Thyroid gland (tissue), 4 donors: ENCODE results near the gene POLR3B. TPM values are rescaled to one million over a fixed set of nuclear protein-coding genes. Genes with fewer than 3 reads are reported as not detected.

Source experiments
- DNase-seq, 2 donors: peaks; one replicate each; pipeline ENCODE4 v3.0.0-alpha.2; 2019
- H3K27ac ChIP-seq, 3 donors: fragments of 200-600 bp; sonication (generic); 1 replicate in 2 of 3; 2 replicates in 1 of 3; pipeline ENCODE4 v1.5.1; 2016 to 2019; ENCODE audit warnings: mild to moderate bottlenecking in 1 of 3, moderate library complexity in 1 of 3
- H3K27me3 ChIP-seq: fragments of 200-600 bp; sonication (generic); one replicate; pipeline ENCODE4 v1.5.1; 2019
- H3K36me3 ChIP-seq, 2 donors: fragments of 200-600 bp; sonication (generic); one replicate each; pipeline ENCODE4 v1.5.1; 2016 to 2019
- H3K4me1 ChIP-seq, 2 donors: fragments of 200-600 bp; sonication (generic); one replicate each; pipeline ENCODE4 v1.5.1; 2017 to 2019
- H3K4me3 ChIP-seq, 3 donors: fragments of 200-600 bp; sonication (generic); replicated peaks in 1 of 3; 1 replicate in 2 of 3; 2 replicates in 1 of 3; pipeline ENCODE4 v1.5.1; 2016; ENCODE audit warnings: mild to moderate bottlenecking in 1 of 3
- H3K9me3 ChIP-seq: fragments of 200-600 bp; sonication (generic); one replicate; pipeline ENCODE4 v1.5.1; 2017
- POLR2A ChIP-seq, 2 donors: fragments of 450-650 bp; IDR thresholded peaks; one replicate each; pipeline ENCODE4 v1.6.1; 2017; ENCODE audit warnings: antibody characterized with exemption in 2 of 2, mild to moderate bottlenecking in 2 of 2, moderate library complexity in 1 of 2
- WGBS, 2 donors: methylation state at CpG; one replicate each; pipeline ENCODE4 v1.1.5; 2017; 5-methylcytosine and 5-hydroxymethylcytosine counted together
- intact Hi-C: fragments of 100-400 bp; cut with DNase I; formaldehyde crosslinking; loops from one replicate; pipeline ENCODE4 v1.15.1; 2023
- total RNA-seq, 4 donors: library from RNA; depleted of rRNA; stranded (reverse); fragments of >200 nt; gene quantifications; one replicate each; pipeline ENCODE4 v1.2.3, GENCODE V29; 2016
- TF ChIP-seq, protein P1 (sequence below), 6 experiments: fragments of 200-600 bp in 3 of 6; fragments of 450-650 bp in 3 of 6; sonication (generic) in 3 of 6; IDR thresholded peaks; one replicate each; pipeline ENCODE4 v1.5.1; 2016 to 2019; ENCODE audit warnings: antibody characterized with exemption in 6 of 6, mild to moderate bottlenecking in 2 of 6, inconsistent platforms in 1 of 6, moderate library complexity in 1 of 6

The POLR3B gene
- total RNA-seq, 4 donors from 2014 or later: 6.0 to 13.8 (median 12.0) TPM

DNA sequence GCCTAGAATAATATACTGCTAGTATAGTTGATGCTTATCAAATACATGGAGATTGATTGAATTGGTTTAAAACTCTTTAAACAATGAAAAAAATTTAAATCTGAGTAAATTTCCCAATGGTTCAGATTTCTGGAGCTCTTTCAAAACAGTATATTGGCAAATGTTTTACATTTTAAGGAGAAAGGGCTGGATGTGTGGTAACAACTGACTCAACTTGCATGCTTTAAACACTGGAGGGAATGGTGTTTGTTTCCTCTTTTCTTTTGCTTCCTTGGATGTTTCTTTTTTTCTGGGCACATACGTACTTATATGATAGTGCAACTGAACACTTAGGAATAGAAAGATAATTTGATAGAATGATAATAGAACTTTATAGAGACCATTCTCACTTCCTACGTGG lies 151.4 kb downstream of the POLR3B start:
- peaks cover 0 to 5% of the 10 kb centered on the region in 2 donors for H3K4me1 ChIP-seq
- 94 to 95% methylated on average over 2 of the region's 2 CpGs for WGBS, 2 donors
- H3K4me3 ChIP-seq: no peak overlapping the region
- H3K27ac ChIP-seq: no peak overlapping the region
- TF ChIP-seq, protein P1, sequence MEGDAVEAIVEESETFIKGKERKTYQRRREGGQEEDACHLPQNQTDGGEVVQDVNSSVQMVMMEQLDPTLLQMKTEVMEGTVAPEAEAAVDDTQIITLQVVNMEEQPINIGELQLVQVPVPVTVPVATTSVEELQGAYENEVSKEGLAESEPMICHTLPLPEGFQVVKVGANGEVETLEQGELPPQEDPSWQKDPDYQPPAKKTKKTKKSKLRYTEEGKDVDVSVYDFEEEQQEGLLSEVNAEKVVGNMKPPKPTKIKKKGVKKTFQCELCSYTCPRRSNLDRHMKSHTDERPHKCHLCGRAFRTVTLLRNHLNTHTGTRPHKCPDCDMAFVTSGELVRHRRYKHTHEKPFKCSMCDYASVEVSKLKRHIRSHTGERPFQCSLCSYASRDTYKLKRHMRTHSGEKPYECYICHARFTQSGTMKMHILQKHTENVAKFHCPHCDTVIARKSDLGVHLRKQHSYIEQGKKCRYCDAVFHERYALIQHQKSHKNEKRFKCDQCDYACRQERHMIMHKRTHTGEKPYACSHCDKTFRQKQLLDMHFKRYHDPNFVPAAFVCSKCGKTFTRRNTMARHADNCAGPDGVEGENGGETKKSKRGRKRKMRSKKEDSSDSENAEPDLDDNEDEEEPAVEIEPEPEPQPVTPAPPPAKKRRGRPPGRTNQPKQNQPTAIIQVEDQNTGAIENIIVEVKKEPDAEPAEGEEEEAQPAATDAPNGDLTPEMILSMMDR (IDR thresholded peaks at IDR 0.05): no peak
- no peak for TF ChIP-seq POLR2A (IDR thresholded peaks at IDR 0.05)
- H3K36me3 ChIP-seq: peaks cover 0 to 2% of the 10 kb centered on the region in 2 donors
- no peaks in the 10 kb centered on the region for H3K9me3 ChIP-seq
- no peaks in the 10 kb centered on the region for H3K27me3 ChIP-seq
- no peak for DNase-seq
- intact Hi-C loops: no loop called here

DNA sequence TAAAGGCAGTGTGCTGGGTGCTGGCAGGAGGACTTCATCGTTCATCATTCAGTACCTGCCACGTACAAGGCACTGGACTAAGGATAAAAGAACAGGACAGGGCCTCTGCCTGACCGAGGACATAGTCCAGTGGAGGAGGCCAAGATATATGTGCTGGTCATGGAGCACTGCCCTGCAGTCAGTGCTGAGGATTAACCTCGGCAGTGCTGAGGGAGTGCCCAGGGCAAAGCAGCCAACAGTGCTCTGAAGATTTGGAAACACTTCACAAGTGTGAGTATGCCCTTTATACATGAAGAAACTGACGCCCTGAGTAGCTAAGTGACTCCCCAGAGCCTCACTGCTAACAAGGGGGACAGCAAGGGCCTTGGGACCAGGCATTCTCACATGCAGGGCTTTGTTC lies 153.8 kb downstream of the POLR3B start:
- Histone ChIP-seq H3K27me3 (no peaks in the 10 kb centered on the region), H3K36me3 (no peaks in the 10 kb centered on the region), H3K9me3 (no peaks in the 10 kb centered on the region), H3K4me3 (no peak overlapping the region), H3K27ac (no peak overlapping the region), H3K4me1 (no peaks in the 10 kb centered on the region)
- intact Hi-C loops: no loop called here
- TF ChIP-seq, protein P1 (IDR thresholded peaks at IDR 0.05): no peak
- TF ChIP-seq POLR2A (IDR thresholded peaks at IDR 0.05): no peak
- 67 to 85% methylated on average over 3 to 5 of the region's 5 CpGs for WGBS, 2 donors
- DNase-seq: no peak

DNA sequence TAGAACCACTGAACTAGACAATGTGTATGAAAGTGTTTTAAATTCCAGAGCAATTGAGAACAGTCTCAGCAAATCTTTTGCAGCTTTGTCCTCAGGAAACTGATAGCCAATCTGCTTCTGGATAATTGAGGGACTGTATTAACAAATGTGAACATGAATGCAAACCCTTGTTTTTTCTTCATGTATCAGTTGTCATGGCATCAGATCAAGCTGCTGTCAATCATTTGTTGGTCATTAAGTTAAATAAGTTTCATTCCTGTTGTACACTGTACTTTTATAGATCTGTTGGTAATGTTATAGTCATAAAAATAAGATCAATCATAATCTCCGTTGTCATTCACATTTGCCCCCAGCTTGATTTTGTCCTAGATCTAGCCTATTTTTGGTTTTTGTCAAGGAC lies 159.8 kb downstream of the POLR3B start:
- DNase-seq: no peak
- Histone ChIP-seq H3K36me3 (no peaks in the 10 kb centered on the region), H3K4me3 (no peak overlapping the region), H3K4me1 (no peaks in the 10 kb centered on the region), H3K9me3 (no peaks in the 10 kb centered on the region), H3K27me3 (no peaks in the 10 kb centered on the region), H3K27ac (no peak overlapping the region)
- WGBS, 2 donors: 87 to 97% methylated on average over 1 of the region's 1 CpG
- intact Hi-C loops: no loop called here
- TF ChIP-seq POLR2A (IDR thresholded peaks at IDR 0.05): no peak
- TF ChIP-seq, protein P1 (IDR thresholded peaks at IDR 0.05): no peak

DNA sequence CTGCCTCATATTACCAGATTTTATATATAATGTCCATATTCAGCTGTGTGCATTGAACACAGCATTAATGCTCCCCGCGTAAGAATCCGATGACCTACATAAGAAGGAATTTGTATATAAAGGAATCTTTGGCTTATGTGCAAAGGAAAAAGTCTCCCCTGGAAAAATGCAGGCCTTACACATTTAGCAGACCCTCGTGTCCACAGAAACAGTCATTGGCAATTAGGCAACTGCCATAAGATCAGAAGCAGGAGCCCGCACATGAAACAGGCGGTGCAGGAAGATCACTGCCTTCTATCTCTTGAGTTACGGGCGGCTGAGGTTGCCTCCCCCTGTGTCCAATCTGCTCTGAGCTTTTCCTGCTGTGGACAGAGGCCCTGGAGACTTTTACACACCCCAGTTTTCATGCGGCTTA lies 162.1 kb downstream of the POLR3B start:
- no peak for TF ChIP-seq POLR2A (IDR thresholded peaks at IDR 0.05)
- TF ChIP-seq, protein P1 (IDR thresholded peaks at IDR 0.05): no peak
- no peak overlapping the region for H3K4me3 ChIP-seq
- H3K36me3 ChIP-seq: no peaks in the 10 kb centered on the region
- H3K27me3 ChIP-seq: no peaks in the 10 kb centered on the region
- DNase-seq: no peak
- WGBS, 2 donors: 70 to 85% methylated on average over 9 of the region's 9 CpGs
- intact Hi-C loops: no loop called here
- no peaks in the 10 kb centered on the region for H3K9me3 ChIP-seq
- H3K27ac ChIP-seq: no peak overlapping the region
- no peaks in the 10 kb centered on the region for H3K4me1 ChIP-seq

DNA sequence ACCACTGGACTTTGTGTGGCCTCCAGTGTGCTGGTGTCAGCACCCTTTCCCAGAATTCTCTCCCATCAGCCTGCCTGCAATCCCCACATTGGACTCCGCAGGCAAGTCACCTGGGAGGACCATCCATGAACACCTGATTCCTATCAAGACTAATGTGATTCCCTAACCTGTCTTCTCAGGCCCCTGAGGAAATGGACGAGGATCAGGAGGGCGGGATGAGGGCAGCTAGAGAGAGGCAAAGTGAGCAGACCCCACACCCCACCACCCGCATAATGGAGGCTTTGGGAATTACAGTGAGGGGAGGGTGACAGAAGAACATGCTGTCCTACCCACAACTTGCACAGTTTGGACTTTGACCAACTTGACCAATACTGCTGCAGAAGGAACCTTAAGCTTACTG lies 164.4 kb downstream of the POLR3B start:
- Histone ChIP-seq H3K36me3 (no peaks in the 10 kb centered on the region), H3K27me3 (no peaks in the 10 kb centered on the region), H3K4me3 (no peak overlapping the region), H3K27ac (no peak overlapping the region), H3K4me1 (no peaks in the 10 kb centered on the region), H3K9me3 (no peaks in the 10 kb centered on the region)
- TF ChIP-seq POLR2A (IDR thresholded peaks at IDR 0.05): no peak
- TF ChIP-seq, protein P1 (IDR thresholded peaks at IDR 0.05): no peak
- no peak for DNase-seq
- 95 to 99% methylated on average over 4 of the region's 4 CpGs for WGBS, 2 donors
- intact Hi-C loops: no loop called here
